Liver (tissue), 9 donors: ENCODE data around the gene CCP110. TPM values are rescaled to one million over a fixed set of nuclear protein-coding genes. Genes with fewer than 3 reads are reported as not detected.
A peak's percentile ranks its signal among the peaks of the same experiment; 100 is the strongest.

Experiments used
- DNase-seq: peaks from one replicate; pipeline ENCODE4 v3.0.0-alpha.2; 2017; ENCODE audit warnings: low spot score
- H3K27ac ChIP-seq, 2 donors: one replicate each; pipeline ENCODE4 v1.7.0; 2013; ENCODE audit warnings: inconsistent platforms in 2 of 2, low read length in 2 of 2, control low read depth in 1 of 2, low read depth in 1 of 2, mild to moderate bottlenecking in 1 of 2
- H3K27me3 ChIP-seq, 4 donors: one replicate each; pipeline versions ENCODE4 v1.6.1 to v1.7.0; 2013; ENCODE audit warnings: low read length in 3 of 4, inconsistent platforms in 1 of 4, mild to moderate bottlenecking in 1 of 4, moderate library complexity in 1 of 4; ENCODE audit not compliant: control insufficient read depth in 4 of 4, insufficient read depth in 4 of 4
- H3K36me3 ChIP-seq, 4 donors: one replicate each; pipeline versions ENCODE4 v1.6.1 to v1.7.0; 2013; ENCODE audit warnings: low read length in 3 of 4, mild to moderate bottlenecking in 3 of 4, low read depth in 1 of 4, moderate library complexity in 1 of 4; ENCODE audit not compliant: control insufficient read depth in 4 of 4, insufficient read depth in 3 of 4
- H3K4me1 ChIP-seq, 4 donors: one replicate each; pipeline versions ENCODE4 v1.6.1 to v1.7.0; 2013; ENCODE audit warnings: low read length in 3 of 4, mild to moderate bottlenecking in 3 of 4, moderate library complexity in 1 of 4; ENCODE audit not compliant: control insufficient read depth in 4 of 4, insufficient read depth in 4 of 4
- H3K4me3 ChIP-seq, 3 donors: one replicate each; pipeline versions ENCODE4 v1.6.1 to v1.7.0; 2013; ENCODE audit warnings: low read length in 3 of 3, control low read depth in 1 of 3, low read depth in 1 of 3, mild to moderate bottlenecking in 1 of 3
- H3K9ac ChIP-seq, 2 donors: one replicate each; pipeline ENCODE4 v1.7.0; 2013; ENCODE audit warnings: low read length in 2 of 2, mild to moderate bottlenecking in 2 of 2, moderate library complexity in 2 of 2, control low read depth in 1 of 2, low read depth in 1 of 2
- H3K9me3 ChIP-seq, 4 donors: one replicate each; pipeline versions ENCODE4 v1.6.1 to v1.7.0; 2013; ENCODE audit warnings: low read length in 3 of 4; ENCODE audit not compliant: control insufficient read depth in 4 of 4
- EGR1 ChIP-seq, 2 donors: IDR thresholded peaks; 2 replicates each; pipeline ENCODE4 v1.6.1; 2016 to 2018; ENCODE audit warnings: antibody characterized with exemption in 2 of 2, low read depth in 2 of 2
- FOXA1 ChIP-seq: IDR thresholded peaks from 2 replicates; pipeline ENCODE4 v1.6.1; 2016; ENCODE audit warnings: antibody characterized with exemption
- FOXA2 ChIP-seq: IDR thresholded peaks from 2 replicates; pipeline ENCODE4 v1.6.1; 2016; ENCODE audit warnings: antibody characterized with exemption
- GABPA ChIP-seq, 2 donors: IDR thresholded peaks in 1 of 2; conservative IDR thresholded peaks in 1 of 2; 2 replicates each; pipeline ENCODE4 v1.6.1; 2016; ENCODE audit warnings: antibody characterized with exemption in 2 of 2, mild to moderate bottlenecking in 1 of 2, moderate library complexity in 1 of 2
- HNF4A ChIP-seq, 2 donors: conservative IDR thresholded peaks; 2 replicates each; pipeline ENCODE4 v1.6.1; 2016; ENCODE audit warnings: antibody characterized with exemption in 2 of 2, mild to moderate bottlenecking in 2 of 2
- HNF4G ChIP-seq: IDR thresholded peaks from 2 replicates; pipeline ENCODE4 v1.6.1; 2016; ENCODE audit warnings: antibody characterized with exemption
- JUND ChIP-seq, 2 donors: IDR thresholded peaks; 2 replicates each; pipeline ENCODE4 v1.6.1; 2016; ENCODE audit warnings: antibody characterized with exemption in 2 of 2
- NR2F2 ChIP-seq: IDR thresholded peaks from 2 replicates; pipeline ENCODE4 v1.6.1; 2016; ENCODE audit warnings: antibody characterized with exemption
- RAD21 ChIP-seq, 2 donors: IDR thresholded peaks; 2 replicates each; pipeline ENCODE4 v1.6.1; 2016; ENCODE audit warnings: antibody characterized with exemption in 2 of 2, mild to moderate bottlenecking in 2 of 2
- RXRA ChIP-seq, 2 donors: IDR thresholded peaks; 2 replicates each; pipeline ENCODE4 v1.6.1; 2017 to 2018; ENCODE audit warnings: antibody characterized with exemption in 2 of 2, mild to moderate bottlenecking in 1 of 2
- SP1 ChIP-seq: IDR thresholded peaks from 2 replicates; pipeline ENCODE4 v1.6.1; 2018; ENCODE audit warnings: antibody characterized with exemption, mild to moderate bottlenecking
- TAF1 ChIP-seq: conservative IDR thresholded peaks from 2 replicates; pipeline ENCODE4 v1.6.1; 2016; ENCODE audit warnings: antibody characterized with exemption, mild to moderate bottlenecking
- YY1 ChIP-seq: IDR thresholded peaks from 2 replicates; pipeline ENCODE4 v1.6.1; 2016; ENCODE audit warnings: antibody characterized with exemption, mild to moderate bottlenecking
- WGBS: extraction: QIAGEN DNeasy Blood & Tissue Kit; methylation state at CpG from one replicate; pipeline ENCODE4 v1.1.7; 2013; 5-methylcytosine and 5-hydroxymethylcytosine counted together
- polyA plus RNA-seq, 2 donors: library from polyadenylated mRNA; stranded (reverse) in 1 of 2; unstranded in 1 of 2; fragments of 200-250 nt in 1 of 2; fragments of >200 nt in 1 of 2; fragmentation: Nextera tagmentation in 1 of 2; extraction: Ambion mirVana in 1 of 2; gene quantifications; one replicate each; pipeline versions ENCODE4 v1.2.1 to v1.2.3, GENCODE V29; 2013 to 2015
- total RNA-seq, 2 donors: library from RNA; depleted of rRNA; stranded (reverse); fragments of >200 nt; gene quantifications; one replicate each; pipeline ENCODE4 v1.2.3, GENCODE V29; 2014
- TF ChIP-seq, protein P1 (sequence below): IDR thresholded peaks from 2 replicates; pipeline ENCODE4 v1.6.1; 2016; ENCODE audit warnings: antibody characterized with exemption
- TF ChIP-seq, protein P2 (sequence below): IDR thresholded peaks from 2 replicates; pipeline ENCODE4 v1.6.1; 2016; ENCODE audit warnings: antibody characterized with exemption
- TF ChIP-seq, protein P3 (sequence below): IDR thresholded peaks from 2 replicates; pipeline ENCODE4 v1.6.1; 2016; ENCODE audit warnings: antibody characterized with exemption
- TF ChIP-seq, protein P4 (sequence below): IDR thresholded peaks from 2 replicates; pipeline ENCODE4 v1.6.1; 2016; ENCODE audit warnings: antibody characterized with exemption, mild to moderate bottlenecking
- TF ChIP-seq, protein P5 (sequence below): fragments of 150-350 bp; IDR thresholded peaks from 2 replicates; pipeline ENCODE4 v1.5.1; 2017; ENCODE audit warnings: improper control_type of control experiment, low read depth, low read length; ENCODE audit not compliant: missing input control
- donor health status: healthy.
- donor health status: healthy.
- donor health status: healthy.
- donor health status: healthy.
- donor health status: healthy.

The CCP110 gene
- total and polyA plus RNA-seq, 4 donors = 1.8 to 25.0 (median 5.5) TPM

DNA sequence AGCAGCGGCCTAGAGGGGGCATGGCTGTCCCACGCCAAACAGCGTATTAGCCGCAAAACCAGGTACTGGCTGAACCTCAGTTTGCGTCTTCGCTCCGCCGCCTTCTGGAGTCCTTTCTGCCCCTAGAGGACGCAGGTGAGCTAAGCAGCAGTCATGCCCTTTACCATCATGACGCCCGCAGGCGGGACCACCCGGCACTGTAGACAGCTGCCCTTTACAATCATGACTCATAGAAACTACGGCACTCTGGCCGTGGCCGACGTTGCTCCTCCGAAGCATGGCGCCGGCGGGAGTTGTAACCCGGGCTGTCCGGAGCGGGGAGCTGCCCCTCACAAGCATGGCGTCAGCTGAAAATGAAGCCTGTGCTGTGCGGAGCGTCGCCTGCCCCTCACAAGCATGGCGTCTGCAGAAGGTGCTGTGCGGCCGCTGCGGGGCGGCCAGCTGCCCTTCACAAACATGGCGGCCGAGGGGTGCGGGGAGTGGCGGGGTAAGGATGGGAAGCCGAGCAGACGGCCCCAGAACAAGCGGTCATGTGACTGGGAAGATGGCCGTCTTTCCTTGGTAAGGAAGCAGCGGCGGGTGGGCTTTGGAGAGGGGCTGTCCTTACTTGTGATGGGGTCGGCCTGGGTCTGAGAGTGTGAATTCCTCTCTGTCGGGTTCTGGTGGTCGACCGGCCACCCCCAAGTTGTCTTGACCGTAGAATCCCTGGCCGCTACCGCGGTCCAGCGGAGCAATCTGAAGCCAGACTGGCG, 31.6 kb downstream of the CCP110 start, which contains the start of gene VPS35L (continued):
- TF ChIP-seq, protein P1, sequence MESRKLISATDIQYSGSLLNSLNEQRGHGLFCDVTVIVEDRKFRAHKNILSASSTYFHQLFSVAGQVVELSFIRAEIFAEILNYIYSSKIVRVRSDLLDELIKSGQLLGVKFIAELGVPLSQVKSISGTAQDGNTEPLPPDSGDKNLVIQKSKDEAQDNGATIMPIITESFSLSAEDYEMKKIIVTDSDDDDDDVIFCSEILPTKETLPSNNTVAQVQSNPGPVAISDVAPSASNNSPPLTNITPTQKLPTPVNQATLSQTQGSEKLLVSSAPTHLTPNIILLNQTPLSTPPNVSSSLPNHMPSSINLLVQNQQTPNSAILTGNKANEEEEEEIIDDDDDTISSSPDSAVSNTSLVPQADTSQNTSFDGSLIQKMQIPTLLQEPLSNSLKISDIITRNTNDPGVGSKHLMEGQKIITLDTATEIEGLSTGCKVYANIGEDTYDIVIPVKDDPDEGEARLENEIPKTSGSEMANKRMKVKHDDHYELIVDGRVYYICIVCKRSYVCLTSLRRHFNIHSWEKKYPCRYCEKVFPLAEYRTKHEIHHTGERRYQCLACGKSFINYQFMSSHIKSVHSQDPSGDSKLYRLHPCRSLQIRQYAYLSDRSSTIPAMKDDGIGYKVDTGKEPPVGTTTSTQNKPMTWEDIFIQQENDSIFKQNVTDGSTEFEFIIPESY = peak; percentile 91
- TF ChIP-seq TAF1 (peak; percentile 40), FOXA1 (no peak), RAD21 (IDR thresholded peaks at IDR 0.05) (peak; percentile 41 to 53)
- TF ChIP-seq, protein P2, sequence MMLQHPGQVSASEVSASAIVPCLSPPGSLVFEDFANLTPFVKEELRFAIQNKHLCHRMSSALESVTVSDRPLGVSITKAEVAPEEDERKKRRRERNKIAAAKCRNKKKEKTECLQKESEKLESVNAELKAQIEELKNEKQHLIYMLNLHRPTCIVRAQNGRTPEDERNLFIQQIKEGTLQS = peak; percentile 73
- TF ChIP-seq, protein P3, sequence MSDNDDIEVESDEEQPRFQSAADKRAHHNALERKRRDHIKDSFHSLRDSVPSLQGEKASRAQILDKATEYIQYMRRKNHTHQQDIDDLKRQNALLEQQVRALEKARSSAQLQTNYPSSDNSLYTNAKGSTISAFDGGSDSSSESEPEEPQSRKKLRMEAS = peak; percentile 82

DNA sequence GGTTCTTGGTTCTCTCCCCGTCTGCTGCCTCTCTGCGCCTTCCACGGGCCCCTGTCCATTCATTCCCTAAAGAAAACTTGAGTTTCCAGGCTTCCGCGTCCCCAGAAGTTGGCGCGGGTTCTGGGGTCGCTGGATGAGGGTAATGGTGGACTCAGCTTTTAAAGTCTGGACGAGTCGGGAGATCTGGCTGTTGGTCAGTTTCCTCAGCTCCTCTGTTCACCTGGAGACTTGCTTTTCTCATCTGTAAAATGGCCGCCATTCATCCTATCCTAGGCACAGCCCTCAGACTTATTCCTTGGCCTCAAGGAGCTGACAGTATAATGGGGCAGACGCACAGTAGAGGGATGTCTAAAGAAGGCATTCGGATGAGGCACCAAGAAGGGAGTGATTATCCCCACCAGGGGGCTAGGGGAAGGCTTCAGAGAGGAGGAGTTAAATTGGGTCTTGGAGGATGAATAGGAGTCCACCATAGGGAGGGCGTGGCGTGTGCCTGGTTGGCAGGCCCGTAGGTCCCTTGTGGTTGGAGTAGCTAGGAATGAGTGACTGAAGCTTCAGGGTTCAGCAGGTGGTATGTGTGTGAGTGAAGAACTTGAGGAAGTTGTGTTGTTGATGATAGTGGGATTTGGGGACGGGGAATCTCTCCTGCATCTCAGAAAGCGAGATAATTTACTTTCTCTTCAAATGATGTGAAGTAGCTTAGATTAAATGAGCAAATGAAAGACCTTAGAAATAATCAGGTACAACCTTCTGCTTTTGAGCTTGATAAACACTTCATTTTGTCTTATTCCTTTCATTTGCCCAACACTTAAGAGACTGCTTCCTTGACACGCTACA, 32.4 kb downstream of the CCP110 start:
- DNase-seq = peak; percentile 35
- WGBS = 37% methylated on average over 19 of the region's 19 CpGs

More for the DNA sequence above, 32.4 kb downstream of the CCP110 start:
- no peaks in the 10 kb centered on the region for H3K27me3 ChIP-seq
- H3K4me3 ChIP-seq = peak overlapping the region; percentile 68 to 95 (median 69)
- peaks cover 0 to 2% (median 0%) of the 10 kb centered on the region in 4 donors for H3K36me3 ChIP-seq
- no peak for TF ChIP-seq NR2F2
- TF ChIP-seq EGR1 (IDR thresholded peaks at IDR 0.05; ENCODE audit: low read depth in 2 of 2) = no peak
- no peak for TF ChIP-seq FOXA2
- TF ChIP-seq GABPA (IDR thresholded peaks at IDR 0.05 in 1 of 2, conservative IDR thresholded peaks at IDR 0.05 in 1 of 2) = no peak
- TF ChIP-seq, protein P1 = no peak
- TF ChIP-seq RAD21 (IDR thresholded peaks at IDR 0.05) = no peak
- no peak for TF ChIP-seq YY1
- no peak for TF ChIP-seq JUND (IDR thresholded peaks at IDR 0.05)
- no peak for TF ChIP-seq RXRA (IDR thresholded peaks at IDR 0.05)
- no peak for TF ChIP-seq SP1
- TF ChIP-seq HNF4A (conservative IDR thresholded peaks at IDR 0.05) = no peak
- TF ChIP-seq TAF1 = no peak
- TF ChIP-seq, protein P4, sequence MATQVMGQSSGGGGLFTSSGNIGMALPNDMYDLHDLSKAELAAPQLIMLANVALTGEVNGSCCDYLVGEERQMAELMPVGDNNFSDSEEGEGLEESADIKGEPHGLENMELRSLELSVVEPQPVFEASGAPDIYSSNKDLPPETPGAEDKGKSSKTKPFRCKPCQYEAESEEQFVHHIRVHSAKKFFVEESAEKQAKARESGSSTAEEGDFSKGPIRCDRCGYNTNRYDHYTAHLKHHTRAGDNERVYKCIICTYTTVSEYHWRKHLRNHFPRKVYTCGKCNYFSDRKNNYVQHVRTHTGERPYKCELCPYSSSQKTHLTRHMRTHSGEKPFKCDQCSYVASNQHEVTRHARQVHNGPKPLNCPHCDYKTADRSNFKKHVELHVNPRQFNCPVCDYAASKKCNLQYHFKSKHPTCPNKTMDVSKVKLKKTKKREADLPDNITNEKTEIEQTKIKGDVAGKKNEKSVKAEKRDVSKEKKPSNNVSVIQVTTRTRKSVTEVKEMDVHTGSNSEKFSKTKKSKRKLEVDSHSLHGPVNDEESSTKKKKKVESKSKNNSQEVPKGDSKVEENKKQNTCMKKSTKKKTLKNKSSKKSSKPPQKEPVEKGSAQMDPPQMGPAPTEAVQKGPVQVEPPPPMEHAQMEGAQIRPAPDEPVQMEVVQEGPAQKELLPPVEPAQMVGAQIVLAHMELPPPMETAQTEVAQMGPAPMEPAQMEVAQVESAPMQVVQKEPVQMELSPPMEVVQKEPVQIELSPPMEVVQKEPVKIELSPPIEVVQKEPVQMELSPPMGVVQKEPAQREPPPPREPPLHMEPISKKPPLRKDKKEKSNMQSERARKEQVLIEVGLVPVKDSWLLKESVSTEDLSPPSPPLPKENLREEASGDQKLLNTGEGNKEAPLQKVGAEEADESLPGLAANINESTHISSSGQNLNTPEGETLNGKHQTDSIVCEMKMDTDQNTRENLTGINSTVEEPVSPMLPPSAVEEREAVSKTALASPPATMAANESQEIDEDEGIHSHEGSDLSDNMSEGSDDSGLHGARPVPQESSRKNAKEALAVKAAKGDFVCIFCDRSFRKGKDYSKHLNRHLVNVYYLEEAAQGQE = no peak
- TF ChIP-seq HNF4G = no peak
- no peak for TF ChIP-seq FOXA1
- TF ChIP-seq, protein P2 = no peak
- TF ChIP-seq, protein P5, sequence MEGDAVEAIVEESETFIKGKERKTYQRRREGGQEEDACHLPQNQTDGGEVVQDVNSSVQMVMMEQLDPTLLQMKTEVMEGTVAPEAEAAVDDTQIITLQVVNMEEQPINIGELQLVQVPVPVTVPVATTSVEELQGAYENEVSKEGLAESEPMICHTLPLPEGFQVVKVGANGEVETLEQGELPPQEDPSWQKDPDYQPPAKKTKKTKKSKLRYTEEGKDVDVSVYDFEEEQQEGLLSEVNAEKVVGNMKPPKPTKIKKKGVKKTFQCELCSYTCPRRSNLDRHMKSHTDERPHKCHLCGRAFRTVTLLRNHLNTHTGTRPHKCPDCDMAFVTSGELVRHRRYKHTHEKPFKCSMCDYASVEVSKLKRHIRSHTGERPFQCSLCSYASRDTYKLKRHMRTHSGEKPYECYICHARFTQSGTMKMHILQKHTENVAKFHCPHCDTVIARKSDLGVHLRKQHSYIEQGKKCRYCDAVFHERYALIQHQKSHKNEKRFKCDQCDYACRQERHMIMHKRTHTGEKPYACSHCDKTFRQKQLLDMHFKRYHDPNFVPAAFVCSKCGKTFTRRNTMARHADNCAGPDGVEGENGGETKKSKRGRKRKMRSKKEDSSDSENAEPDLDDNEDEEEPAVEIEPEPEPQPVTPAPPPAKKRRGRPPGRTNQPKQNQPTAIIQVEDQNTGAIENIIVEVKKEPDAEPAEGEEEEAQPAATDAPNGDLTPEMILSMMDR = no peak
- H3K9ac ChIP-seq = peak overlapping the region; percentile 70 to 87
- H3K9me3 ChIP-seq = no peaks in the 10 kb centered on the region
- H3K4me1 ChIP-seq = peaks cover 0 to 7% (median 4%) of the 10 kb centered on the region in 4 donors
- H3K27ac ChIP-seq = peak overlapping the region; percentile 86 to 94
